ENCODE measurements around the gene GPR42. TPM values are rescaled to one million over a fixed set of nuclear protein-coding genes. Genes with fewer than 3 reads are reported as not detected.

The GPR42 gene
- polyA plus RNA-seq (2013, experiment 1 of 4): not detected
- not detected for polyA plus RNA-seq (2013, experiment 2 of 4)
- not detected for polyA plus RNA-seq (2013, experiment 3 of 4)
- not detected for polyA plus RNA-seq (2013, experiment 4 of 4)

- Histone ChIP-seq H3K36me3 (ENCODE audit: control insufficient read depth, insufficient read depth, low read length) (no peaks in the 10 kb centered on the region), H3K4me3 (ENCODE audit: insufficient read depth, low read depth, low read length) (no peak within 1 kb of the TSS)
- WGBS, 2 experiments: 93 to 94% methylated on average over 6 to 7 of the region's 8 CpGs
These were observed at the start of gene GPR42 for GRCh38 chr19:35370722-35371121. GPR42 (plus strand) TSS chr19:35371068; CDS start chr19:35371360, 292 bp downstream.

GRCh38 chr19:35321291-35321690, 49.6 kb upstream of the GPR42 start:
- Histone ChIP-seq H3K36me3 (ENCODE audit: control insufficient read depth, insufficient read depth, low read length) (no peaks in the 10 kb centered on the region), H3K9me3 (ENCODE audit: control insufficient read depth, low read length) (no peaks in the 10 kb centered on the region), H3K4me1 (ENCODE audit: control insufficient read depth, insufficient read depth, low read length) (no peaks in the 10 kb centered on the region), H3K27ac (ENCODE audit: insufficient read depth, low read depth, low read length, poor library complexity, severe bottlenecking) (no peak overlapping the region), H3K27me3 (ENCODE audit: control insufficient read depth, insufficient read depth, low read length, poor library complexity, severe bottlenecking) (no peaks in the 10 kb centered on the region), H3K4me3 (ENCODE audit: insufficient read depth, low read depth, low read length) (no peak overlapping the region)
- 87 to 98% methylated on average over 1 to 2 of the region's 2 CpGs for WGBS, 2 experiments

More at GRCh38 chr19:35370722-35371121, at the start of gene GPR42:
- H3K4me1 ChIP-seq (ENCODE audit: control insufficient read depth, insufficient read depth, low read length): no peaks in the 10 kb centered on the region
- no peaks in the 10 kb centered on the region for H3K9me3 ChIP-seq (ENCODE audit: control insufficient read depth, low read length)
- H3K27ac ChIP-seq (ENCODE audit: insufficient read depth, low read depth, low read length, poor library complexity, severe bottlenecking): no peak within 1 kb of the TSS
- H3K27me3 ChIP-seq (ENCODE audit: control insufficient read depth, insufficient read depth, low read length, poor library complexity, severe bottlenecking): no peaks in the 10 kb centered on the region

GRCh38 chr19:35322014-35322413, 48.9 kb upstream of the GPR42 start:
- WGBS, 2 experiments: 90 to 95% methylated on average over 9 of the region's 9 CpGs

GRCh38 chr19:35327642-35328041, 43.2 kb upstream of the GPR42 start:
- H3K27ac ChIP-seq (ENCODE audit: insufficient read depth, low read depth, low read length, poor library complexity, severe bottlenecking): no peak overlapping the region
- H3K9me3 ChIP-seq (ENCODE audit: control insufficient read depth, low read length): no peaks in the 10 kb centered on the region
- H3K4me3 ChIP-seq (ENCODE audit: insufficient read depth, low read depth, low read length): no peak overlapping the region
- H3K4me1 ChIP-seq (ENCODE audit: control insufficient read depth, insufficient read depth, low read length): no peaks in the 10 kb centered on the region
- 69 to 81% methylated on average over 4 of the region's 4 CpGs for WGBS, 2 experiments
- no peaks in the 10 kb centered on the region for H3K27me3 ChIP-seq (ENCODE audit: control insufficient read depth, insufficient read depth, low read length, poor library complexity, severe bottlenecking)
- no peaks in the 10 kb centered on the region for H3K36me3 ChIP-seq (ENCODE audit: control insufficient read depth, insufficient read depth, low read length)

More at GRCh38 chr19:35322014-35322413, 48.9 kb upstream of the GPR42 start:
- Histone ChIP-seq H3K9me3 (ENCODE audit: control insufficient read depth, low read length) (no peaks in the 10 kb centered on the region), H3K27me3 (ENCODE audit: control insufficient read depth, insufficient read depth, low read length, poor library complexity, severe bottlenecking) (no peaks in the 10 kb centered on the region), H3K36me3 (ENCODE audit: control insufficient read depth, insufficient read depth, low read length) (no peaks in the 10 kb centered on the region), H3K4me1 (ENCODE audit: control insufficient read depth, insufficient read depth, low read length) (no peaks in the 10 kb centered on the region), H3K4me3 (ENCODE audit: insufficient read depth, low read depth, low read length) (no peak overlapping the region), H3K27ac (ENCODE audit: insufficient read depth, low read depth, low read length, poor library complexity, severe bottlenecking) (no peak overlapping the region)

- Histone ChIP-seq H3K9me3 (ENCODE audit: control insufficient read depth, low read length) (no peaks in the 10 kb centered on the region), H3K4me3 (ENCODE audit: insufficient read depth, low read depth, low read length) (no peak within 1 kb of the TSS), H3K36me3 (ENCODE audit: control insufficient read depth, insufficient read depth, low read length) (no peaks in the 10 kb centered on the region), H3K27ac (ENCODE audit: insufficient read depth, low read depth, low read length, poor library complexity, severe bottlenecking) (no peak within 1 kb of the TSS), H3K27me3 (ENCODE audit: control insufficient read depth, insufficient read depth, low read length, poor library complexity, severe bottlenecking) (no peaks in the 10 kb centered on the region), H3K4me1 (ENCODE audit: control insufficient read depth, insufficient read depth, low read length) (no peaks in the 10 kb centered on the region)
- 79 to 81% methylated on average over 12 of the region's 12 CpGs for WGBS, 2 experiments
These were observed 42.0 kb upstream of the GPR42 start, which contains the start of gene CD22 for GRCh38 chr19:35328851-35329285. CD22 (plus strand) TSS chr19:35329187; CDS start chr19:35332041, 2,854 bp downstream.

GRCh38 chr19:35329323-35329722, 41.5 kb upstream of the GPR42 start:
- H3K9me3 ChIP-seq (ENCODE audit: control insufficient read depth, low read length): no peaks in the 10 kb centered on the region
- H3K27ac ChIP-seq (ENCODE audit: insufficient read depth, low read depth, low read length, poor library complexity, severe bottlenecking): no peak overlapping the region
- no peaks in the 10 kb centered on the region for H3K36me3 ChIP-seq (ENCODE audit: control insufficient read depth, insufficient read depth, low read length)
- H3K4me1 ChIP-seq (ENCODE audit: control insufficient read depth, insufficient read depth, low read length): no peaks in the 10 kb centered on the region
- no peaks in the 10 kb centered on the region for H3K27me3 ChIP-seq (ENCODE audit: control insufficient read depth, insufficient read depth, low read length, poor library complexity, severe bottlenecking)
- no peak overlapping the region for H3K4me3 ChIP-seq (ENCODE audit: insufficient read depth, low read depth, low read length)
- 86 to 94% methylated on average over 4 of the region's 4 CpGs for WGBS, 2 experiments

GRCh38 chr19:35330475-35330874, 40.4 kb upstream of the GPR42 start:
- Histone ChIP-seq H3K4me1 (ENCODE audit: control insufficient read depth, insufficient read depth, low read length) (no peaks in the 10 kb centered on the region), H3K36me3 (ENCODE audit: control insufficient read depth, insufficient read depth, low read length) (no peaks in the 10 kb centered on the region), H3K27me3 (ENCODE audit: control insufficient read depth, insufficient read depth, low read length, poor library complexity, severe bottlenecking) (no peaks in the 10 kb centered on the region), H3K27ac (ENCODE audit: insufficient read depth, low read depth, low read length, poor library complexity, severe bottlenecking) (no peak overlapping the region), H3K9me3 (ENCODE audit: control insufficient read depth, low read length) (no peaks in the 10 kb centered on the region), H3K4me3 (ENCODE audit: insufficient read depth, low read depth, low read length) (no peak overlapping the region)
- 83 to 85% methylated on average over 7 of the region's 7 CpGs for WGBS, 2 experiments

- H3K4me1 ChIP-seq (ENCODE audit: control insufficient read depth, insufficient read depth, low read length): no peaks in the 10 kb centered on the region
- H3K27ac ChIP-seq (ENCODE audit: insufficient read depth, low read depth, low read length, poor library complexity, severe bottlenecking): no peak overlapping the region
- no peaks in the 10 kb centered on the region for H3K36me3 ChIP-seq (ENCODE audit: control insufficient read depth, insufficient read depth, low read length)
- H3K4me3 ChIP-seq (ENCODE audit: insufficient read depth, low read depth, low read length): no peak overlapping the region
- H3K9me3 ChIP-seq (ENCODE audit: control insufficient read depth, low read length): no peaks in the 10 kb centered on the region
- no peaks in the 10 kb centered on the region for H3K27me3 ChIP-seq (ENCODE audit: control insufficient read depth, insufficient read depth, low read length, poor library complexity, severe bottlenecking)
- WGBS, 2 experiments: 89 to 90% methylated on average over 12 of the region's 14 CpGs
These were observed 39.2 kb upstream of the GPR42 start for GRCh38 chr19:35331551-35332214.

GRCh38 chr19:35332817-35333216, 38.1 kb upstream of the GPR42 start:
- Histone ChIP-seq H3K4me1 (ENCODE audit: control insufficient read depth, insufficient read depth, low read length) (no peaks in the 10 kb centered on the region), H3K27ac (ENCODE audit: insufficient read depth, low read depth, low read length, poor library complexity, severe bottlenecking) (no peak overlapping the region), H3K4me3 (ENCODE audit: insufficient read depth, low read depth, low read length) (no peak overlapping the region), H3K27me3 (ENCODE audit: control insufficient read depth, insufficient read depth, low read length, poor library complexity, severe bottlenecking) (no peaks in the 10 kb centered on the region), H3K36me3 (ENCODE audit: control insufficient read depth, insufficient read depth, low read length) (no peaks in the 10 kb centered on the region), H3K9me3 (ENCODE audit: control insufficient read depth, low read length) (no peaks in the 10 kb centered on the region)
- 87 to 89% methylated on average over 12 of the region's 12 CpGs for WGBS, 2 experiments

GRCh38 chr19:35334144-35334753, 36.6 kb upstream of the GPR42 start:
- Histone ChIP-seq H3K9me3 (ENCODE audit: control insufficient read depth, low read length) (no peaks in the 10 kb centered on the region), H3K27ac (ENCODE audit: insufficient read depth, low read depth, low read length, poor library complexity, severe bottlenecking) (no peak overlapping the region), H3K27me3 (ENCODE audit: control insufficient read depth, insufficient read depth, low read length, poor library complexity, severe bottlenecking) (no peaks in the 10 kb centered on the region), H3K4me1 (ENCODE audit: control insufficient read depth, insufficient read depth, low read length) (no peaks in the 10 kb centered on the region), H3K36me3 (ENCODE audit: control insufficient read depth, insufficient read depth, low read length) (no peaks in the 10 kb centered on the region), H3K4me3 (ENCODE audit: insufficient read depth, low read depth, low read length) (no peak overlapping the region)
- 95 to 96% methylated on average over 10 of the region's 10 CpGs for WGBS, 2 experiments

Data from ectodermal cell (in vitro differentiated cells).